H7 (cell line): ENCODE measurements around the gene EFCAB13. TPM values are rescaled to one million over a fixed set of nuclear protein-coding genes. Genes with fewer than 3 reads are reported as not detected.

Experiments used
- DNase-seq: peaks from one replicate; pipeline ENCODE4 v3.0.0; 2012
- H3K27me3 ChIP-seq: 2 replicates; pipeline ENCODE4 v1.6.0; 2011; ENCODE audit warnings: mild to moderate bottlenecking, low read length; ENCODE audit not compliant: control insufficient read depth, insufficient read depth
- H3K36me3 ChIP-seq: replicated peaks from 2 replicates; pipeline ENCODE4 v1.5.1; 2011; ENCODE audit warnings: low read length; ENCODE audit not compliant: control insufficient read depth, insufficient read depth
- H3K4me3 ChIP-seq: 2 replicates; pipeline ENCODE4 v1.5.1; 2011; ENCODE audit warnings: low read depth, mild to moderate bottlenecking, control low read depth, low read length, moderate library complexity; ENCODE audit not compliant: insufficient read depth
- total RNA-seq: library from RNA; depleted of rRNA; stranded (reverse); fragments of >200 nt; shearing (Covaris generic); gene quantifications from 2 replicates; pipeline ENCODE4 v1.2.3, GENCODE V29; 2014

Gene EFCAB13
- total RNA-seq, 1 experiment from 2014 or later = 2.3 TPM

DNA sequence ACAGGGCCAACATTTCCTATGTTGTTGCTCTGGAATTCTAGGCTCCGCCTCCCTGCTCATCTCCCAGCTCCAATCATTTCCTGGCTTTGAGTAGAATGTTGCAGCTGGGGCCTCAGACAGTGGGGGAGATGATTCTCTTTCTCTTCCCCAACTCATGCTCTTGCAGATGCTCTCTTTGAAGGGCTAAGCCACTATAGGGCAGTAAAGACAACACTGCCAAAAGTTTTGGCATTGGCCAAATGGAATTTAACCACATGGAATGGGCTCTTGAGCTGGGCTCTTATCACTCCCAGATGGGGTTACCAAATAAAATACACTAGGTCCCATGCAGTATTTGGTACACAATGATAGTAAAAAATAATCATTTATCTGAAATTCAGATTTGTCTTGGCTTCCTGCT is 19.6 kb upstream of the EFCAB13 start:
- Histone ChIP-seq H3K4me3 (no peak overlapping the region), H3K36me3 (no peaks in the 10 kb centered on the region)
- no peak for DNase-seq

DNA sequence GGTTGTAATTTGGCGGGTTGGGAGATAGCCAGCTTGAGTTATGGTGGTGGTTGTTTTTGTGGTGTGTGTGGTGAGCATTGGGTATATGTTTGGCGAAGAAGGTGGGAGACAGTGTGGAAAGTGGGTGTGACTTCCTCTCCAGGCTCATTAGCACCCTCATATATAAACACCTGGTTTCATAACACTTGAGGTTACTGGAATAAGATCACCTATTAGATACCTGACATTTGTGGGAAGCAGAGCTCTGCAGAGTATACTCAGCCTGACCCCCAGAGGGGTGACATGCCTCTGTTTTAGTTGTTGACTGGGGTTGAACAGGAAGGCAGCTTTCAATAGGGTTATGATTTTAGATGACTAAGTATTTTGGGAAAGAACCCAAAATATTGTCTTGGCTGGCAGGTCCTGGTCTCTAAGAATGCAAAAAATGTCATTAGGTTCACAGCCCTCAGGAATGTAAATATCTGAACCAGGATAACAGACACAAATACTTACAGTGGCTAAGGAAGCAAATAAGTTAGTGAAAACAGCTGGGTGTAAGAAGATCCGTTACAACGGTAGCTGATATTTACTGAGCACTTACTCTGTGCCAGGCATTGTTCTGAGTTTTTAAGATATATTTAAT is 18.3 kb upstream of the EFCAB13 start:
- Histone ChIP-seq H3K36me3 (no peaks in the 10 kb centered on the region), H3K27me3 (no peaks in the 10 kb centered on the region)

More for the DNA sequence above, 19.6 kb upstream of the EFCAB13 start:
- H3K27me3 ChIP-seq = no peaks in the 10 kb centered on the region

DNA sequence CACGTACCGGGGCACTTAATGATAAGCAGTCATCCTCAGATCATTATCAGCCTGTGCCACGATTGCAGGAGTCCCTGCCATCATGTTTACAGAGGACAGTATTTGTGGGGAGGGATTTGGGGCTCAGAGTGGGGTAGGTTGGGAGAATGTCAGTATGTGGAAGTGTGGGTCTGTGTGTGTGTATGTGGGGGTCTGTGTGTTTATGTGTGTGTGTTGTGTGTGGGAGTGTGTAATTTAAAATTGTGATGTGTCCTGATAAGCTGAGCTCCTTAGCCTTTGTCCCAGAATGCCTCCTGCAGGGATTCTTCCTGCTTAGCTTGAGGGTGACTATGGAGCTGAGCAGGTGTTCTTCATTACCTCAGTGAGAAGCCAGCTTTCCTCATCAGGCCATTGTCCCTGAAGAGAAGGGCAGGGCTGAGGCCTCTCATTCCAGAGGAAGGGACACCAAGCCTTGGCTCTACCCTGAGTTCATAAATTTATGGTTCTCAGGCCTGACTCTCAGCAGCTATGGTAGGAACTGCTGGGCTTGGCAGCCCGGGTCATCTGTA is 13.5 kb upstream of the EFCAB13 start:
- DNase-seq = no peak
- Histone ChIP-seq H3K4me3 (no peak overlapping the region), H3K36me3 (no peaks in the 10 kb centered on the region), H3K27me3 (no peaks in the 10 kb centered on the region)

More for the DNA sequence above, 18.3 kb upstream of the EFCAB13 start:
- H3K4me3 ChIP-seq = no peak overlapping the region
- no peak for DNase-seq

DNA sequence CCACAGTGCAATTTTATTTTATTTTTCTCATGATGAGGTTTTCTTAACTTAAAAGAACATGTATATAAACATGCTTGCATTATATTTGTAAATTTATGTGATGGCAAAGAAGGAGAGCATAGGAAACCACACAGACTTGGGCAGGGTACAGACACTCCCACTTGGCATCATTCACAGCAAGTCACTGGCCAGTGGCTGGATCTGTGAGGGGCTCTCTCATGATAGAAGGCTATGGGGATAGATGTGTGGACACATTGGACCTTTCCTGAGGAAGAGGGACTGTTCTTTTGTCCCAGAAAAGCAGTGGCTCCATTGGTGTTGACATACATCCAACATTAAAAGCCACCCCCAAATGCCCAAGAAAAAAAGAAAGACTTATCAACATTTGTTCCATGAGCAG is 12.3 kb upstream of the EFCAB13 start:
- no peak for DNase-seq
- H3K36me3 ChIP-seq = no peaks in the 10 kb centered on the region
- no peak overlapping the region for H3K4me3 ChIP-seq
- H3K27me3 ChIP-seq = no peaks in the 10 kb centered on the region

DNA sequence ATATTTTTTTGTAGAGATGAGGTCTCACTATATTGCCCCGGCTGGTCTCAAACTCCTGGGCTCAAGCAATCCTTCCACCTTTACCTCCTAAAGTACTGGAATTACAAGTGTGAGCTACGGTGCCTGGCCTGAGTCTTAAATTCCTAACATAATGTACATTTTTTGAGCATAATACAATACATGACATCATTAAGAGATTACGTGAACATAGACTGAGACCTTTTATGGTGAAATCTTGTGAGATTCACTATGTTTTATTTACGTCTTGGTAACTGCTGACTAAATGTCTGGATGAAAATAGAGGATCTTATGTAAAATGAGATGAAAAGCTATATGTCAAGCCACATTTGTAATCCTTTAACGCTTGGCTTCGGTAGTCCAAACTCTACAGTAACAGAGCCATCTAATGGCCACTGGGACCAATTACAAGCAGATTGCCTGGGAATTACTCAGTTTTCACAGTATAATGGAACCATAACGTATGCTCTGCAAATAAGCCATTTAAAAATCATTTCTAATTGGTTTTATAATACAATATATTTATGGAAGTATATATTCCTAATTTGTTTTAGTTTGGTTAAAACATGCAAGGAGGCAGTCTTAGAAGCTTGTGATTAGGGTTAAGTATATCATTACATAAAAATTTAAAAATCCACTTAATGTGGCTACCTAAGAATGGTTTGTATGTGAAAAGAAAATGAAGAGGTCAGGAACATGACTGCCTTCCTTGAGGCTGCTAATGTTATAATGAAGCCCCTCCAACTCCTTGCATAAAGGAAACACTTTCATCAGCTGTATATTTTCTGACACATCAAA is 8.1 kb upstream of the EFCAB13 start:
- Histone ChIP-seq H3K36me3 (no peaks in the 10 kb centered on the region), H3K27me3 (no peaks in the 10 kb centered on the region), H3K4me3 (no peak overlapping the region)
- DNase-seq = peak; percentile 50

DNA sequence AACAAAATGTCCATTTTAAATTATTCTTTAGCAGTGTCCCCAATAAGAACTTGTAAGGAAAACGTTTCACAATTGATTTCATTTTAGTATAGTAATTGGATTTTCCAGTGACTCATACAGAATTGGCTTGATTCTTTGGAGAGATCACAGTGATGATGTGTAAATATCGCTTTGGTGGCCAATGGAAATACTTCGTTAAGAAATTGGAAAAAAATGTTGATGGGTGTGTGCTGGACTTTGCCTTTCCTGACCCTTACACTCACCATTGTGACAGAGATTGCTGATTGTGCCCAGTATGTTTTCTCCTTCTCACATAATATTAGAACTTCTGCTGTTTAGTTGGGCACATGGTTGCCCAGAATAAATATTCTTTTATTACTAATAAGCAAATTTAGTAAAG is 7.4 kb upstream of the EFCAB13 start:
- Histone ChIP-seq H3K27me3 (no peaks in the 10 kb centered on the region), H3K4me3 (no peak overlapping the region), H3K36me3 (no peaks in the 10 kb centered on the region)
- no peak for DNase-seq

DNA sequence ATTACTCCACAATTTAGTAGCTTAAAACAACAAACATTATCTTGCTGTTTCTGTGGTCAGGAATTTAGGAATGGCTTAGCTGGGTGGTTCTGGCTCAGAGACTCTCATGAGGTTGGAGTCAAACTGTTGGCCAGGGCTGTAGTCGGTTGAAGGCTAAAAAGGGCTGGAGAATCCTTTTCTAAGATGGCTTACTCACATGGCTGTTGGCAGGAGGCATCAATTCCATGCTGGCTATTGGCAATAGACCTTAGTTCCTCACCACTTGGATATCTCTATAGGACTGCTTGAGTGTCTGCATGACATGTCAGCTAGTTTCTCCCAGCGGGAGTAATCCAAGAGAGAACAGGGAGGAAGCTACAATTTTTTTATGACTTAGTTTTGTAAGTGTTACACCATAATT is 6.6 kb upstream of the EFCAB13 start:
- no peak overlapping the region for H3K4me3 ChIP-seq
- H3K27me3 ChIP-seq = no peaks in the 10 kb centered on the region
- H3K36me3 ChIP-seq = no peaks in the 10 kb centered on the region
- DNase-seq = no peak

DNA sequence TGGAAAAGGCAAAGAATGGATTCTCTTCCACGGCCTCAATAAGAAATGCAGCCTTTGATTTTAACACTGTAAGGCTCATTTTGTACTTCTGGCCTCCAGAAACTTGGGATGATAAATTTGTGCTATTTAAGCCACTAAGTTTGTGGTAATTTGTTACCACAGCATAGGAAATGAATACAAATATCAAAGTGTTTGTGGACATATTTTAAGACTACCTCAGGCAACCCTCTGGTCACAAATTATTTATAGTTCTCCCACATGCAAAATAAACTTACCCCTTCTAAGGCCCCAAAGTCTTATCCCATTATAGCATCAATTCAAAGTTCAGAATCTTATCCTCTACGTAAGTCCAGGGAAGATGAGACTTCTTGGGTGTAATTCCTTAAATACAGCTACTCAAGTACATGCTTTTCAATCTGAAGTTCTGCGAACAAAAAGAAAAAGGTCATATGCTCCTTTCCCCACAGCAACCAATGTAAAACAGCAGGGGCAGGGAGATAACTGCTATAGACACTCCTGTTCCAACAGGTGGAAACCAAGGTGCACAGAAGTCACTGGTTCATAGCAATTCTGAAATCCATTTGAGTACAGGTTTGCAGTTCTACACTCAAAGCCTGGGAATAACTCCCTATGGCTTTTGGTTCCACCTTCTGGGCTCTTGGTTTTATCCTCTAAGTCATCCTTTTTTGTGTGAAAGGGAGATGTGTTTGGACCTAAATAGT is 5.4 kb upstream of the EFCAB13 start:
- H3K36me3 ChIP-seq = no peaks in the 10 kb centered on the region
- no peak overlapping the region for H3K4me3 ChIP-seq
- peaks cover 5% of the 10 kb centered on the region for H3K27me3 ChIP-seq
- DNase-seq = no peak

DNA sequence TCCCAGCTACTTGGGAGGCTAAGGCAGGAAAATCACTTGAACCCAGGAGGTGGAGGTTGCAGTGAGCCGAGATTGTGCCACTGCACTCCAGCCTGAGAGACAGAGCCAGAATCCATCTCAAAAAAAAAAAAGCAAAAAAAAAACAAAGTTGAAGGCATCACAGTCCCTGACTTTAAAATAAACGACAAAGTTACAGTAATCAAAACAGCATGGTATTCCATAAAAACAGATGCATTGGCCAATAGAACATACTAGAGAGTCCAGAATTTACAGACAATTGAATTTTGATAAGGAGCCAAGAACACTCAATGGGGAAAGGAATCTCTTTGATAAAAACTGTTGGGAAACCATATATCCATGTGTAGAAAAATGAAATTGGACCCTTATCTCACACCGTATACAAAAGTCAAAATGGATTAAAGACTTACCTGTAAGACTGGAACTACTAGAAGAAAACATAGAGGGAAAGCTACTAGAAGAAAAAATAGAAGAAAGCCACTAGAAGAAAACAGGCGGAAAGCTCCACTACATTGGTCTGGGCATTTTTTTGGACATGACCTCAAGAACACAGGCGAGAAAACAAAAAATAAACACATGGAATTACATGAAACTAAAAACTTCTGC is 2.8 kb upstream of the EFCAB13 start:
- peaks cover 7% of the 10 kb centered on the region for H3K27me3 ChIP-seq
- no peaks in the 10 kb centered on the region for H3K36me3 ChIP-seq
- DNase-seq = no peak
- H3K4me3 ChIP-seq = no peak overlapping the region

DNA sequence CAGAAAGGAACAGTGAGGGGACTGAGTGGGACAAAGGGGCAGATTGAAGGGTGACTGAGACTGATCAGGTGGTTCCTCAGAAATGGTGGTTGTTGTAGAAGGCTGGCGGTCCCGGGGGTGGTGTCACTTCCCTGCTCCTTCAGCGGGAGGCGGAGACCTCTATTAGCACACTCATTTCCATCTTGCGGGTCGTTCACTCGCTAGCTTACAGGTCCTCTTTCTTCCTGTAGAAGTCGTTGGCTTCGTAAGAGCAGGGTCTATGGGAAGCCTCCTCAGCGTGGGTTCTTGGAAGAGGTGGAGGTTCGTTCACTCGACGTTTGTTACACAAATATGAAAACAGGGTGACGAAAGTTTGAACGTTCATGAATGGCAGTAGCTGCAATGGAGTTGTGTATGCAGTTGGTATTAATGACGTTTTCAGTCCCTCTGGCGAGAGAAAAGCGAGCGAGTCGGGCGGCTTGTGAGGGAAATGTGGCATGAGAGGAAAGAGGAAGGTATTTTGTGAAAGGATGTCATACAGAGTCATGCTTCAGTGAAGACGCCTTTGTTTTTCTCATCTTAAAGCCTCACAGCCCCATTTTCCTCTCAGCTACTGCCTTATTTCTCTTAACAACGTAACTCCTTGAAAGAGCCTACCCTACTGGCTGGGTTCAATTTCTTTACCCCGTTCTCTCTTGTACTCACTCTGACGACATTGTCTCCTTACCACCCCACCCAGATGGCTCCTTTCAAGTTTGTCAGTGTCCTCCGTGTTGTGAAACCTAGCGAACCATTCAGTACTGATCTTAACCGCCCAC is 667 bp downstream of the EFCAB13 start:
- H3K36me3 ChIP-seq = no peaks in the 10 kb centered on the region
- DNase-seq = no peak
- peaks cover 7% of the 10 kb centered on the region for H3K27me3 ChIP-seq
- peak overlapping the region; percentile 53 for H3K4me3 ChIP-seq

DNA sequence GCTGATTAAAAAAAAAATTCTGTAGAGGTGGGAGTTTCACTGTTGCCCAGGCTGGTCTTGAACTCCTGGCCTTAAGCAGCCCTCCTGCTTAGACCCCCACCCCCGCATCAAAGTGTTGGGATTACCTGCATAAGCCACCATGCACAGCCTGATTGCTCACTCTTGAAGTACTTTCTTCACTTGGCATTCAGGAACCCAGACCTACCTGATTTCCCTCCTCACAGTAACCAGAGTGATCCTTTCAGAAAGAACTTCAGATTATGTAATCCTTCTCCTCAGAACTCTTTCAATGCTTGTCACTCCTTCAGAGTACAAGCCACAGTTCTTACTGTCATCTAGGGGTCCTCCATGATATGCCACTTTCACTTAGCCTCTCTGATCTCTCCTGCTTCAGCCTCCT is 1.4 kb downstream of the EFCAB13 start:
- H3K36me3 ChIP-seq = no peaks in the 10 kb centered on the region
- peaks cover 7% of the 10 kb centered on the region for H3K27me3 ChIP-seq
- H3K4me3 ChIP-seq = no peak overlapping the region
- no peak for DNase-seq

DNA sequence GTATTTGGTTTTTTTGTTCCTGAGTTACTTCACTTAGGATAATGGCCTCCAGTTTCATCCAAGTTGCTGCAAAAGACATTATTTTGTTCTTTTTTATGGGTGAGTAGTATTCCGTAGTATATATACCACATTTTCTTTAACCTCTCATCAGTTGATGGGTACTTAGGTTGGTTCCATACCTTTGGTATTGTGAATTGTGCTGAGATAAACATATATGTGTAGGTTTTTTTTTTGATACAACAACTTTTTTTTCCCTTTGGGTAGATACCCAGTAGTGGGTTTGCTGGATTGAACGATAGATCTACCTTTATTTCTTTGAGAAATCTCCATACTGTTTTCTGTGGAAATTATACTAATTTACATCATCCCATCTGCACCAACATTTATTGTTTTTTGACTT is 6.8 kb downstream of the EFCAB13 start:
- Histone ChIP-seq H3K27me3 (no peaks in the 10 kb centered on the region), H3K36me3 (no peaks in the 10 kb centered on the region), H3K4me3 (no peak overlapping the region)
- no peak for DNase-seq

DNA sequence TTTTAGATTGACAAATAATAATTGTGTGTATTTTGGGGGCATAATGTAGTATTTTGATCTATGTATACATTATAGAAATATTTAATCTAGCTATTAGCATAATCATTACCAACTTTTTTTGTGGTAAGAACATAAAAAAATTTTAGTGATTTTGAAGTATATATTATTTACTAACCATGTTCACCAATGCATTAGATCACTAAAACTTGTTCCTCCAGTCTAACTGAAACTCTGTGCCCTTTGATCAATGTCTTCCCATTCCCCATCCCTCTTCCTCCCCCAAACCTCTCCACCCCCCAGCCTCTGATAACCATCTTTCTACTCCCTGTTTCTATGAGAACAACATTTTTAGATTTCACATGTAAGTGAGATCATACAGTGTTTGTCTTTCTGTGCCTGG is 8.5 kb downstream of the EFCAB13 start:
- Histone ChIP-seq H3K4me3 (no peak overlapping the region), H3K36me3 (no peaks in the 10 kb centered on the region), H3K27me3 (no peaks in the 10 kb centered on the region)
- DNase-seq = no peak
